ENCODE measurements around the gene TPX2.

GRCh38 chr20:31830406-31830981, 91.4 kb downstream of the TPX2 start:
- TF ChIP-seq CTCF (IDR thresholded peaks at IDR 0.05 in 2 of 3, conservative IDR thresholded peaks at IDR 0.05 in 1 of 3; ENCODE audit: control insufficient read depth in 2 of 3, extremely low read depth in 1 of 3, insufficient read depth in 1 of 3, low read depth in 3 of 3, low read length in 3 of 3), result no peak
- TF ChIP-seq SIX5 (IDR thresholded peaks at IDR 0.05; ENCODE audit: low read depth, low read length, severe bottlenecking), result no peak
- no peak for TF ChIP-seq USF2 (IDR thresholded peaks at IDR 0.05; ENCODE audit: borderline replicate concordance, low read depth, low read length)
- no peak for TF ChIP-seq PBX3 (IDR thresholded peaks at IDR 0.05; ENCODE audit: insufficient replicate concordance, low read depth, low read length)
- no peak for TF ChIP-seq BRCA1 (IDR thresholded peaks at IDR 0.05; ENCODE audit: low read depth, low read length)
- no peak for TF ChIP-seq NRF1 (conservative IDR thresholded peaks at IDR 0.05; ENCODE audit: low read depth, low read length)
- TF ChIP-seq EZH2 (IDR thresholded peaks at IDR 0.05; ENCODE audit: borderline replicate concordance, control insufficient read depth, low read depth, low read length), result no peak
- TF ChIP-seq CBX5 (IDR thresholded peaks at IDR 0.05; ENCODE audit: low read depth), result no peak
